GM19025 (cell line): ENCODE measurements around the gene PROC.

ENCODE experiments used
- ATAC-seq: cut with Tn5 transposase; IDR thresholded peaks from one replicate; pipeline ENCODE4 v1.9.1; 2021; ENCODE audit warnings: mild to moderate bottlenecking, low read depth, moderate library complexity; ENCODE audit not compliant: unreplicated experiment

Gene PROC

DNA sequence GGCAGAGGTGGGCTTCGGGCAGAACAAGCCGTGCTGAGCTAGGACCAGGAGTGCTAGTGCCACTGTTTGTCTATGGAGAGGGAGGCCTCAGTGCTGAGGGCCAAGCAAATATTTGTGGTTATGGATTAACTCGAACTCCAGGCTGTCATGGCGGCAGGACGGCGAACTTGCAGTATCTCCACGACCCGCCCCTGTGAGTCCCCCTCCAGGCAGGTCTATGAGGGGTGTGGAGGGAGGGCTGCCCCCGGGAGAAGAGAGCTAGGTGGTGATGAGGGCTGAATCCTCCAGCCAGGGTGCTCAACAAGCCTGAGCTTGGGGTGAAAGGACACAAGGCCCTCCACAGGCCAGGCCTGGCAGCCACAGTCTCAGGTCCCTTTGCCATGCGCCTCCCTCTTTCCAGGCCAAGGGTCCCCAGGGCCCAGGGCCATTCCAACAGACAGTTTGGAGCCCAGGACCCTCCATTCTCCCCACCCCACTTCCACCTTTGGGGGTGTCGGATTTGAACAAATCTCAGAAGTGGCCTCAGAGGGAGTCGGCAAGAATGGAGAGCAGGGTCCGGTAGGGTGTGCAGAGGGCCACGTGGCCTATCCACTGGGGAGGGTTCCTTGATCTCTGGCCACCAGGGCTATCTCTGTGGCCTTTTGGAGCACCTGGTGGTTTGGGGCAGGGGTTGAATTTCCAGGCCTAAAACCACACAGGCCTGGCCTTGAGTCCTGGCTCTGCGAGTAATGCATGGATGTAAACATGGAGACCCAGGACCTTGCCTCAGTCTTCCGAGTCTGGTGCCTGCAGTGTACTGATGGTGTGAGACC, at the start of gene PROC:
Gene PROC, plus strand, starts transcription at position 128 of the 812 bp plus-strand sequence. CDS start 1,516 bp downstream, outside the sequence.
- no peak for ATAC-seq

DNA sequence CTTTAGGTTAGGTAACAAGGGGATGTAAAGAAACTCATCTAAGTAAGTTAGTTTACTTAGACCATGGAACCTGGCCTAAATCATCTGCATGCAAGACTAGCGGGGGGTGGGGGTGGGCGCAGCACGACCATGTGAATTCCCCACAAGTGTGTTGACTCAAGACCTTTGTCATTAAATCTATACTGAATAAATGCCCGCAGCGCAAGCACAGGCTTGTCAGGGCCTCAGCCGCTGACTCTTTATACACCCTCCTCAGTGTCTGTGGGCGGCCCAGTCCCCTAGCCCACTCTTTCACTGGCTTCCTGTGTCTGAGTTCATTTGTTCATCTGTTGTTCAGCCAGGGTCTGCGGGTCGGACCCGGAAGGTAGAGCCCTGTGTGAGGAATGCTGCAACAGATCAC, 48.2 kb upstream of the PROC start:
- ATAC-seq = no peak

DNA sequence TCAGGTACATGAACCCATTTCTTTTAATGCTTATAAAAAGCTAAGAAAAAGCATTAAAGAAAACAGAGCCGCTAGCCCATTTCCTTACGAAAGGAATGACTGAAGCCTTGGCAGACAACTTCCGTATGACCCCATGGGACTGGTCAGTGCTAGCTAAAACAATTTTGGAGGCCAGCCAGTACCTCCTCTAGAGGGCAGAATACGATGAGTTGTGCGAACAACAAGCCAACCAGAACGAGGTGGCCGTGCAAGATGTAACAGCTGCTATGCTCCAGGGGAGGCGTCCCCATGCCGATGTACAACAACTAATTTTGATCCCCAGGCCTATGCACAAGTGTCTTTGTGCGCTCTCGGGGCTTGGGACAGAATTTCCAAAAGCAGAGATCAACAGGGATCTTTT, 47.2 kb upstream of the PROC start:
- ATAC-seq = no peak

DNA sequence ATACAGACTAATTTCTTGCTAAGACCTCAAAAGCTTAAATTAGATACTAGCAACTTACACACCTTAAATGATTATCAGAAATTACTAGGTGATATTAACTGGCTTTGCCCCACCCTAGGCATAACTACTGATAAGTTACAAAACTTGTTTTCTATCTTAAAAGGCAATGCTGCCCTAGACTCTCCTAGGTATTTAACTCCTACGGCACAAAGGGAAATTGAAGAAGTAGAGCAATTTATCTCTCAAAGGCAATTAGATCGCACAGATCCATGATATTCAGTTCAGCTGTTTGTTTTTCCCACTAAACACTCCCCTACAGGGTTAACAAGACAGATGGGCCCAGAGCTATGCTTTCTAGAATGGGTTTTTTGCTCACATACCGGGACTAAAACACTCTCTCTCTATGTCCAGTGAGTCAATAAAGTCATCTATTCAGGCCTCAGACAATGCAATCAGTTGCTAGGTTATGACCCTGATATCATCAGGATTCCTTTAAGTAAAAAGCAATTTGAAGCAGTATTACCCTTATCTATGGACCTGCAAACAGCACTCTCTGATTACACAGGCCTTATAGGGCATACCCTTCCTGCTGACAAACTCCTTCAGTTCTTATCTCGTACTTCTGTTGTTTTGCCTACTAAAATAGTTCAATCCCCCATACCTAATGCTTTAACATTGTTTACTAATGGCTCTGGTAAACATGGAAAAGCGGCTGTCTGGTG, 44.7 kb upstream of the PROC start:
- ATAC-seq = no peak

GRCh38 chr2:127376257-127376656, 42.0 kb upstream of the PROC start:
- no peak for ATAC-seq

DNA sequence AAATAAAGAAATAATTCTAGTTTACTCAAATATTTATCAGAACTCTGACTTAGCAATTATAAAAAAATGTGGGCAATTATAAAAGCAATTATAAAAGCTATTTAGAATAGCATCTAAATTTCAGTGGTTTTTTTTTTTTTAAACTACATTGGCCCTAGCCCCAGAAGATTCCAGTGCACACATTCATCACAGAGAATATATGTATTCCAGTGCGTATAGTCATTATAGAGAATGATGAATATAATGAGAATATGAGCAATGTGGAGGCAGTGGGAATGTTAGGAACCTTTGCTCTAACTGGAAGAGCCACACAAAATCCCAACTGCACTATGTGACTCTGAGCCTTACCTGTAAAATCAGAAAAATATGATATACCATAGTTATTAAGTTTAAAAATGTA, 41.0 kb upstream of the PROC start:
- ATAC-seq = no peak

DNA sequence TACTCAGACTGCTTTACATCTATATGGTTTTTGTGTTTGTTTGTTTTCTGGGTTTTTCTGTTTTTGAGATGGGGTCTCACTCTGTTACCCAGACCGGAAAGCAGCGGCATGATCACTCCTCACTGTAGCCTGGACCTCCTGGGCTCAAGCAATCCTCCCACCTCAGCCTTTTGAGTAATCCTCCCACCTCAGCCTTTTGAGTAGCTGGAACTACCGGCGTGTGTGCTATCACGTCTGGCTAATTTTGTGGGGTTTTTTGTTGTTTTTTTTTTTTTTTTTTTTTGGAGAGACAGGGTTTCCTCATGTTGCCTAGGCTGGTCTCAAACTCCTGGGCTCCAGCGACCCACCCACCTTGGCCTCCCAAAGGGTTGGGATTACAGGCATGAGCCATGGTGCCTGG, 39.5 kb upstream of the PROC start:
- no peak for ATAC-seq

- ATAC-seq = peak; percentile 53
These were observed 38.4 kb upstream of the PROC start for GRCh38 chr2:127379712-127380355.

DNA sequence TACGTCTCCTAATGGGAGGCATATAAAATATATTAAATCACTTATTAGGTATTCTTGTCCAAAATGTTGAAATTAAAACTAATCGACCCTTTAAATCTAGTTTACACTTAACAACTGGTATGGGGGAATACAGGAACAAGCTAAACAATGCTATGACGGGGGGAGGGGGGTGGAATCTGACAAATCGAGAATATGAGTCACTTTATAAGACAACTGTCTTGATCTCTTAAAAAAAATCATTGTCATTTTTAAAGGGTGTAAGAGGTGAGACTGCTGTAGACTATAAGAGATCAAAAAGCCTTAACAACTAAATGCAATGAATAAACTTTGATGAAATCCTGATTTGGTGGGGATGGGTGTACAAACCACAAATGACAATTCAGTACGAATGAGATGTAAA, 36.5 kb upstream of the PROC start:
- no peak for ATAC-seq

GRCh38 chr2:127382831-127383230, 35.4 kb upstream of the PROC start:
- ATAC-seq = no peak

DNA sequence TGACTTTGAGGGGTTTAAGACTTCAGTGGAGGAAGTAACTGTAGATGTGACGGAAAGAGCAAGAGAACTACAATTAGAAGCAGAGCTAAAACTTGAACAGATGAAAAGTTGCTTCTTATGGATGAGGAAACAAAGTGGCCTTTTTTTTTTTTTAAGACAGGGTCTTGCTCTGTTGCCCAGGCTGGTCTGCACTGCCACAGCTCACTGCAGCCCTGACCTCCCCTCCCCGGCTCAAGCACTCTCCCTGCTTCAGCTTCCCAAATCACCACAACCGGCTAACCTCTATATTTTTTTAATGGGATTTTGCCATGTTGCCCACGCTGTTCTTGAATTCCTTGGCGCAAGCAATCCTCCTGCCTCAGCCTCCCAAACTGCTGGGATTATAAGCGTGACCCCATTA, 33.7 kb upstream of the PROC start:
- ATAC-seq = no peak

DNA sequence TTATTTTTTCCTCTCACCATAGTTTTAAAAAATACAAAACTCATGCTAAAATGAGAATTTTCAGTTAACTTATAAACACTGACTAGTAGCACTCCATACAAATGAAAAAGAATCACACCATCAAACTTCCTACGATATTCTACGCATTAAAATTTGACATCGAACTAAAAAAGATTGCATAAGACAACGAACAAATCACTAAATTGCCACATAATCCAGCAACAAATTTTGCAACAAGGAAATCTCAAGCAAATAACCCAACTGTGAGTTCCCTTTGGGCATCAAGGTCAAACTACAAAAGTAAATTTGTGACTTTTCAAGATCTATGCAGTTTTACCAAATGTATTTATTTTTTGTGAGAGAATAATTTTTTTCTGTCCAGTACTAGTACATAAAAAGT, 32.0 kb upstream of the PROC start:
- ATAC-seq = no peak

GRCh38 chr2:127386764-127387654, 31.2 kb upstream of the PROC start:
- peak; percentile 64 for ATAC-seq

GRCh38 chr2:127387655-127388422, 30.4 kb upstream of the PROC start, which contains the start of gene MAP3K2:
MAP3K2 (minus strand) TSS chr2:127387975; CDS start chr2:127343129, 44,846 bp downstream.
- ATAC-seq = peak; percentile 81

- ATAC-seq = peak; percentile 9
These were observed 29.6 kb upstream of the PROC start for GRCh38 chr2:127388423-127389164.

DNA sequence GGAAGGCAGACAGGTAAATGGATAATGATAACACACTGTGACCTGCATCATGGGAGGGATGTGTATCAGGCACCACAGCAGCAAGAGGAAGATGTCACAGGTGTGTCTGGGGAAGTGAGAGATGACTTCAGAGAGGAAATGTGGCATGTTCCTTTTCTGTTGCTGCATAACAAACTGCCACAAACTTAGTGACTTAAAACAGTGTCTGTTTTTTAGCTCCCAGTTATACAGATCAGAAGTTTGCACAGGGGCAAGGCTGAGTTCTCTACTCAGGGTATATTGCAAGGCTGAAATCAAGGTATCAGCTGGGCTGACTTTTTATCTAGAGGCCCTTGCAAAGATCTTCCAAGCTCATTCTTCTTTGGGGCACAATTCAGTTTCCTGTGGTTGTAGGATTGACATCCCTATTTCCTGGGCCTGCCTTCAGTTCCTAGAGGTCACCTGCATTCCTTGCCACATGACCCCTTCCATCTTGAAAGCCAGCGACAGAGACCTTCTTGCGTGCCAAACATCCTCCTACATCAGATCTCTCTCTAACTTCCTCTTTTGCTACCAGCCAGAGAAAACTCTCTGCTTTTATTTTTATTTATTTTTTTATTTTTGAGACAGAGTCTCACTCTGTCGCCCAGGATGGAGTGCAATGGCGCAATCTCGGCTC, 28.3 kb upstream of the PROC start:
- ATAC-seq = no peak

GRCh38 chr2:127392133-127392827, 25.9 kb upstream of the PROC start:
- ATAC-seq = no peak
